HG02642 (cell line): ENCODE data around the gene MET.
"Not testable (repeated sequence)": the region's sequence is repeated elsewhere in the genome, so short reads cannot be mapped to it uniquely, and the experiment has no call there.

Source experiments
- ATAC-seq: cut with Tn5 transposase; IDR thresholded peaks from one replicate; pipeline ENCODE4 v1.9.1; 2021; ENCODE audit warnings: mild to moderate bottlenecking; ENCODE audit not compliant: unreplicated experiment, poor library complexity

MET gene

DNA sequence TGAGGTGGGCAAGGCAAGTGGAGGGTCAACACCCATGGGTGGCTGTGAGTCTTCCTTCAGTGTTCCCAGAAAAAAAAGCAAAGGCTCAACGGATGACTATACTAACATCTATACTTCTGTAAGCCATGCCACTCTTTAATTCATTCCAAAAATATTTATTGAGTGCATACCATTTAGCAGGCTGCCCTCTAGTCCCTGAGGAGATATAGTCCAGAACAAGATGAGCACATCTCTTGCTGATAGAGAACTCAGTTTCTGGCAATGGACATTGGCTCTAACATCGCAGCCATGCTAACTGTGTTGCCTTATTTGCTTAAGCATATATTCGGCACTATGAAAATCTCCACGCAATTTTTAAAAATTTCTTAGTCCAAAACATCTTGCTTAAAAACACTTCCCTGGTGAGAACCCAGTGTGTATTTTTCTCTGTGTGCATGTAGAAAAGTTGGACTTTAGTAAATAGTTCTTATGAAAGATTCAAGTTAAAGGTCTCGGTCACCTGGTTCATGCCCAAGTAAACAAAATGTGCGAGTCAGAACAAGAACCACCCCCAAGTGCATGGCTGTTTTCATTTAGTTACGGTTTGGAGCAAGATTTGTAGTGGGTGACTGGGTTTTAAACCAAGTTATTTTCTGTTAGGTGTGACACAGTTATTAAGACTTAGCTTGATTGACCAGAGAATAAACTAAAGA lies 69.8 kb downstream of the MET start:
- no peak for ATAC-seq

DNA sequence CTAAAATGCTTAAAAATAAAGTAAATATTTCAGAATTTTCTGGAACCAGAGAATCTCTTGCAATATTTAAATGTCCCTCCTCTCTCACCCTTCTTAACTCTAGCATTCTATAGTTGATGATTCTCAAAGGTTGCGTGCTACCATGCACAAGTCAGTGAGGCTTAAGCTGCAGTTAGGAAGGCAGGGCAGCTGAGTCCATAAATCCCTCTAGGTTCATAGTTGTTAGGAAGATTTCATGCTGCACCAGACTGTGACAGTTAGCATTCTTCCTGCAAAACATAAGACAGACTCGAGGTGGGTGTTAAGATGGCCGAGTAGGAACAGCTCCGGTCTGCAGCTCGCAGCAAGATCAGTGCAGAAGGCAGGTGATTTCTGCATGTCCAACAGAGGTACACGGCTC lies 70.6 kb downstream of the MET start:
- ATAC-seq: no peak

DNA sequence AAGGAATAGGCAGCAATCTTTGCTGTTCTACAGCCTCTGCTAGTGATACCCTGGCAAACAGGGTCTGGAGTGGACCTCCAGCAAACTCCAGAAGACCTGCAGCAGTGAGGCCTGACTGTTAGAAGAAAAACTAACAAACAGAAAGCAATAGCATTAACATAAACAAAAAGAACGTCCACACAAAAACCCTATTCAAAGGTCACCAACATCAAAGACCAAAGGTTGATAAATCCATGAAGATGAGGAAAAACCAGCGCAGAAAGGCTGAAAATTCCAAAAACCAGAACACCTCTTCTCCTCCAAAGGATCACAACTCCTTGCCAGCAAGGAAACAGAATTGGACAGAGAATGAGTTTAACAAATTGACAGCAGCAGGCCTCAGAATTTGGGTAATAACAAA lies 71.8 kb downstream of the MET start:
- not testable (repeated sequence) for ATAC-seq

DNA sequence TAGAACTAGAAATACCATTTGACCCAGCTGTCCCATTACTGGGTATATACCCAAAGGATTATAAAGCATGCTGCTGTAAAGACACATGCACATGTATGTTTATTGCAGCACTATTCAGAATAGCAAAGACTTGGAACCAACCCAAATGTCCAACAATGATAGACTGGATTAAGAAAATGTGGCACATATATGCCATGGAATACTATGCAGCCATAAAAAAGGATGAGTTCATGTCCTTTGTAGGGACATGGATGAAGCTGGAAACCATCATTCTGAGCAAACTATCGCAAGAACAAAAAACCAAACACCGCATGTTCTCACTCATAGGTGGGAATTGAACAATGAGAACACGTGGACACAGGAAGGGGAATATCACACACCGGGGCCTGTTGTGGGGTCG lies 74.4 kb downstream of the MET start:
- not testable (repeated sequence) for ATAC-seq

DNA sequence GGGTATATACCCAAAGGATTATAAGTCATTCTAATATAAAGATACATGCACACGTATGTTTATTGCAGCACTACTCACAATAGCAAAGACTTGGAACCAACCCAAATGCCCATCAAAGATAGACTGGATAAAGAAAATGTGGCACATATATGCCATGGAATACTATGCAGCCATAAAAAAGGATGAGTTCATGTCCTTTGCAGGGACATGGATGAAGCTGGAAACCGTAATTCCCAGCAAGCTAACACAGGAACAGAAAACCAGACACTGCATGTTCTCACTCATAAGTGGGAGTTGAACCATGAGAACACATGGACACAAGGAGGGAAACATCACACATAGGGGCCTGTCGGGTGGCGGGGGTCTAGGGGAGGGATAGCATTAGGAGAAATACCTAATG lies 79.1 kb downstream of the MET start:
- ATAC-seq: not testable (repeated sequence)

DNA sequence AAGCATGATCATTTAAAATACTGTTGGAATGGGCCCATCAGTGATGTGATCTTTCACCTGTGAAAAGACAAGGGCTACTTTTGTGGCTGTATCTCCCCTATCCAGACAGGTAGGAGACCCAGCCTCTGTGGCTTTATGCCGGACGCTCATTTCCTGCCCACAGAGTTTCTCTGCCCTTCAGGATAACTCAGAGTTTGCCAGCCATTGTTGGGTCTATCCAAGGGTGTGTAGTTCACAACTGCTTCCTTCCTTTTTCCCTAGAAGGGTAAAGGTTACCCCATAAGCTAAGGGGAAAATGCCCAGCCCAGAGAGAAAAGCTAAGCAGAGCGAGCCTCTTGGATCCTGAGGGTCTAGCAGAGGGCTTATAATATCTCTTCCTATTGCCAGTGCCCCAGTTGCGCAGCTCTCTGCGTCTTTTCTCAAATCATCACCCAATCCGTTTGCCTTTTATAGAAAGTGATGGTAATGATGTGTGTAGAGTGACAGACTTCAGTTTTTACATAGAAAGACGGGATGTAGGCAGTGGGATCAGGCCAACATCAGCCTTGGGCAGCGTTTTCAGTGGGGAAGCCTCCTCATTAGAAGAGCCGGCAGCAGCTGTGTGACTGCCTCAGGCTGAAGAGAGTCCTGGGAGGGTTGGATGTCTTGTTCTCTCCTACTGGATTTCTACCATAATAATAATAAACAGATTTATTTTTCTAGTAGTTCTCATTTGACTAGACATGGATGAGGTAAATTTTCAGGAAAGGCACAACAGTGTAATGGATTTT lies 80.5 kb downstream of the MET start:
- ATAC-seq: no peak

DNA sequence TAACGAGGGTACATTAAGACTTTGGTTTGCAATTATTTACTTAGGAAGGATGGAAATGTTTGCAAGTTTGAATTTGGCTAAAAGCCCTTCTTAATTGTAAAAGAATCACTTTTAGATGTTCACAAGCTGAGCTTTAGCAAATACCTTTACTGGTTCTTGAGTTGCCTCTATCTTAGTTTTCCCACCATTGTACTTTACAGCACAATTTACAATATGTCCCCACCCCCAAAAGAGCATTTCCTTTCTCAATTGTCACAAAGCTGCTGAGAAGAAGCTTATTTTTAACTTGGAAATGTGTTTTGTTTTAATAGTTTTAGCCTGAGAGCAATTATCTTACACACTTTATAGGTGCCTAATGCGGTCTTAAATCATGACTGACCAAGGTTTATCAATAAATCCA lies 81.1 kb downstream of the MET start:
- no peak for ATAC-seq

DNA sequence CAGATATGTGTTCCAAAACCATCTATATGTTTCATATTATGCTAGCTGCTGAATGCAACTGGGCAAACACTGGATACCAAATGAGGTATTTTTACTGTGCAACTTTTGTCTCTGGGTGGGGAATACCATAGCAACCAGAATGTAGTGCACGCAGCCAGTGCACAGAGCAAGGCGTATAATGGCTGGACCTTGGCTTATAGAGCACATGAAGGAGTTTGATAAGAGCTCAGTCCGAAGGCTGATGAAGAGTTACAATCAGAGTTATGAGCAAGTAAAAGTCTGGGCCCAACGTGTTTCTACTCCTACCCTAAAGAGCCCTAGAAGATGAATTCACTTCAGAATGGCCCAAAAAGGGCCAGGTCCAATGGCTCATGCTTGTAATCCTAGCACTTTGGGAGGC lies 82.2 kb downstream of the MET start:
- no peak for ATAC-seq

DNA sequence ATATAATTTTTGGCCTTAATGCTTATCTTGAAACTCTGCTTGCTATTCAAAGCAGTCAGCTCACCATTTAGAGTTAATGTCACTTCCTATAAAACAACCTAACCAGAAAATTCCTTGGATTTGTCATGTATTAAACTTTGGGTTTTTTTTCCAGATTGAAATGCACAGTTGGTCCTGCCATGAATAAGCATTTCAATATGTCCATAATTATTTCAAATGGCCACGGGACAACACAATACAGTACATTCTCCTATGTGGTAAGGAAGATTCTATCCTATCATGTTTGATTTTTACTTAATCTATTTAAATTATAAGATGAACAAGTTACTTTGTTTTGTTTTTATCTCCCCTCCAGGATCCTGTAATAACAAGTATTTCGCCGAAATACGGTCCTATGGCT lies 85.3 kb downstream of the MET start:
- no peak for ATAC-seq

DNA sequence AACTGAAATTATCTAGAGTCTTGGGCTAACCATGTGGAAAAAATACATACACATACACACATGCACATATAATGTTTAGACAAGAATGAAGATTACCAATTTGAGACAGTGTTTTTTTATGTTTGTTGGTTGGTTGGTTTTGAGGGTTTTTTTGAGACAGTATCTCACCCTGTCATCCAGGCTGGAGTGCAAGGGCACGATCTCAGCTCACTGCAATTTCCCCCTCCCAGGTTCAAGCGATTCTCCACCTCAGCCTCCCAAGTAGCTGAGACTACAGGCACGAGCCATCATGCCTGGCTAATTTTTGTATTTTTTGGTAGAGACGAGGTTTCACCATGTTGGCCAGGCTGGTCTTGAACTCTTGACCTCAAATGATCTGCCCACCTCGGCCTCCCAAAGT lies 87.6 kb downstream of the MET start:
- ATAC-seq: not testable (repeated sequence)

DNA sequence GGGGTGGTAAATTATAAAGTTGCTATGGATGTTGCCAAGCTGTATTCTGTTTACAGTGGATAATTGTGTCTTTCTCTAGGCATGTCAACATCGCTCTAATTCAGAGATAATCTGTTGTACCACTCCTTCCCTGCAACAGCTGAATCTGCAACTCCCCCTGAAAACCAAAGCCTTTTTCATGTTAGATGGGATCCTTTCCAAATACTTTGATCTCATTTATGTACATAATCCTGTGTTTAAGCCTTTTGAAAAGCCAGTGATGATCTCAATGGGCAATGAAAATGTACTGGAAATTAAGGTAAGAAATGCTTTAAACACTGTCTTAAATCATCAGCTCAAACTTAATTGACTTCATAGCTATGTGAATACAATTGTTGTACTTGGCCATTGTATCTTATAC lies 91.0 kb downstream of the MET start:
- no peak for ATAC-seq

DNA sequence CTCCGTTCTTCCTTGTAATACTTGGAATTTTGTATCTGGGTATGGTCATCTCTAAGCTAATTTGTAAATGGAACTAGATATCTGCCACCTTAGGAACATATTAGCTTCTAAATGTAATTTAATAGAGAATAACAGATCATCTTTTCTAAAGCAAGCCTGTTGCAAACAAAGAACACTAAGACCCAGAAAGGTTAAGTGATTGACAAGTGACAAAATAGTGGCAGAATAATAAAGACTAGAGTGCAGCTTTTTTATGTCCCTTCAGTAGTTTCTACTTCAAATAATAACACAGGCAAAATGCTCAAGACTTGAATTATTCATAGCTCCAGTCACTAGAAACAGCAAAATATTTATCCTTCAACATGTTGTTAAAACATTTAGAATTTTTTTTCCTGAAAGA lies 91.7 kb downstream of the MET start:
- ATAC-seq: no peak

DNA sequence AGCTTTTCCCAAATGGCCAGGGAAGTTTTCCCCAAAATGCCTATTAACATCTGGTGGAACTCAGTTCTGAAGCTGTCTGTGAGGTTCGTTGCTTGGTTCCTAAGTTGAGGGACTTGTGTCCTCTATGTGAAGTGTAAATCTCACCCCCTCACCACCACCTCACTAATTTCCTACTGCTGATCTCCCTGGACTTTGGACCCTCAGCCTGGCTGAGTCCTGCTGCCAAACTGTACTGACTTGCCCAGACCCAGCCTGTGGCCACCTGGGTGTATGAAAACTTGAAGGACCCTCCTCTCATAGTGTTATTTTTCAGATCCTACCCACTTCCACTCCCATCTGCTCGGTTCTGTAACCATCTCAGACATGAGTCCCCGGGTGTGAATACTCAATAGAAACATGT lies 94.9 kb downstream of the MET start:
- ATAC-seq: no peak

DNA sequence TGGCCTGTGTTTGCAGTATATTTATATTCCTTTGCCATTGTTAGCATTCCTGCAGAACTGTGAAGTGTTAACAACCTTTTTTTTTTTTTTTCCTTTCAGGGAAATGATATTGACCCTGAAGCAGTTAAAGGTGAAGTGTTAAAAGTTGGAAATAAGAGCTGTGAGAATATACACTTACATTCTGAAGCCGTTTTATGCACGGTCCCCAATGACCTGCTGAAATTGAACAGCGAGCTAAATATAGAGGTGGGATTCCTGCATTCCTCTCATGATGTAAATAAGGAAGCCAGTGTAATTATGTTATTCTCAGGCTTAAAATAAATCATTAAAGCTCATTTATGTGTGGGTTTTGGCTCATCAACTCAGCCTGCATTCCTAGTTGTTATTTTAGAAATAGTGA lies 97.5 kb downstream of the MET start:
- no peak for ATAC-seq

DNA sequence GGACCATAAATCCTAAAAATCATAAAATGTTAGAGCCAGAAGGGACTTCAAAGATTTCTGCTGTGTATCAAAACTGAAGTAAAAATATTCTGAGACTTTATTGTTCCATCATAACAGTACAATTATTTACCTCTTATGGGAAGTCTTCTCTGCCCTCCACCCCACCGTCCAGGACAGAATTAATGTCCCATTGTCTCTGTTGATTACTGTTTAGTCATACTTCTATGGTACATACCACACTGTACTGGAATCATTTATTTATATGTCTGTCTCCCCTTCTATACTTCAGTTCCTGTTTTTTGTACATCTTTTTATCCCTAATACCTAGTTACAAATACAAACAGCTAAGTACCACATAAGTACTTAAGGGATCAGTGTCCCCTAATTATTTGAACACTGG lies 98.9 kb downstream of the MET start:
- ATAC-seq: no peak

DNA sequence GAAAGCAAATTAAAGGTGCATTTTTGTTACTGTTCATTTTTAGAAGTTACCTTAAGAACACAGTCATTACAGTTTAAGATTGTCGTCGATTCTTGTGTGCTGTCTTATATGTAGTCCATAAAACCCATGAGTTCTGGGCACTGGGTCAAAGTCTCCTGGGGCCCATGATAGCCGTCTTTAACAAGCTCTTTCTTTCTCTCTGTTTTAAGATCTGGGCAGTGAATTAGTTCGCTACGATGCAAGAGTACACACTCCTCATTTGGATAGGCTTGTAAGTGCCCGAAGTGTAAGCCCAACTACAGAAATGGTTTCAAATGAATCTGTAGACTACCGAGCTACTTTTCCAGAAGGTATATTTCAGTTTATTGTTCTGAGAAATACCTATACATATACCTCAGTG lies 99.6 kb downstream of the MET start:
- no peak for ATAC-seq

DNA sequence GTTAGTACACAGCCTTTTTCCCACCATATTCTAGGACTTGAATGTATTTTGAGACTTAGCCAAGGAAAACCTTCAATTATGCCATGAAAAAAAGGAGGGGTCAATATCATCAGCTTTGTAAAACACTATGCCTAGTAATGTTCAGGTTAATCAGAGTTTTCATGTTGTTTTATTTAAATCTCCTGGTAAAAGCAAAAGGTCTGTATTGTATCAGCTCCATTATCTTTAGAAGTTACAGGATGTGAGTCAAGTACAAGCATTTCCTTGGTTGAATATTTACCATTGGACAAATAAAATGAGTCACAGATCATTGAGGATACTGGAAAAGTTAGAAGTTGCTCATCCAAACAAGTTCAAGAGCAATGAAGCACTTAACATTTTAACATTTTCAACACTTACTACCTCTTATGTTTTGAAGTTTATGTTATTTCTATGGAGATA lies 100.4 kb downstream of the MET start:
- no peak for ATAC-seq

DNA sequence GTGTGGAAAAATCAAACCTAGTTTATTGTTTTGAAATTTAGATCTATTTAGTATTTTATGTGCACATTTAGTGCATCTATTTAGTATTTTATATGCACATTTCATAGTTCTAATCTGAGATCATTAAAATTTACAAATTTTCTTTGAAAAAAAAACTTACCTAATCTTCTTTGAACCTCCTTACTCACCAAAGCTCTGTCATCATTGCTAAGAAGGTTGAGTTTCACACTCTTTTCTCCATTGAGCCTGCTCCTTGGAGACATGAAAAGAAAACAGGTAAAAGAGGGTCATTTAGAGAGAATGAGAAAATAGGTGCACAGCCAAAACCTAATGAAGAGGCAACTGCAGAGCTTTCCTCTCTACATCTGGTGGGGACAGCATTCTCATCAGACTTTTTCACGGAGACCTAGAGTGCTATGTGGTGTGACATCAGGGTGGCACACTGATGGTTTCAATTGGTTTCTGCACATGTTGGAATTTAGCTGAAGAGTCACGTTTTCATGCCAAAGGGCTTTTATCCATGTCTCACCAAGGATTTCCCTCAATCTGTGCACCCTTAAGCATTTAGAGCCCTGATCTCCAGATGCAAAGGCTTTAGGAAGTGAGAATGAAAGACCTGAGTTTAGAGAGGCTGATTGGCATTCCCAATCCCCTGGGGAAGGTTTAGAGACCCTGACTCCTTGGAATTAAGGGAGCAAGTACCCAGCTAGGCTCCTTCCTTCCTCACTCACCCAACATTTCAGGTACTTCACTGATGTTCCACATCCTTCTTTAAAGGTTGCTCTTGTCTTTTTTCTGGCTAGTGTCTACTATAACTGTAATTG lies 101.1 kb downstream of the MET start:
- ATAC-seq: no peak

DNA sequence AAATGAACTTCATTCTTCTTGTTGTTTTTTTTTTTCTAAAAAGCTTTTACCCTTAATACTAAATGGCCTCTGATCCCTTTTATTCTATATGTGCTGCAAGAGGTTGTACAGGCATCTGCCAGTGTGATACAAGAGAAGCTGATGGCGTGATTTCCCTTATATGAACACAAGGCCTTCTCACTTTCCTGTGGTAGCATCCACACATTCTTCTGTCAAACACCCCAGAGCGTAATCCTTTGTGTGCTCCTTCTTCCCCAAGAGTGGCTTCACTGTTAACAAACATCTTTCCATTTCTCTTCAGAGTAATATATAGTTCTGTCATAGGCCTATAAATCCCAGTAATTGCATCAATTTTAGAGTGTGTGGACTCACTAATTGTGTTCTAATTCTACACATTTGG lies 104.0 kb downstream of the MET start:
- no peak for ATAC-seq

DNA sequence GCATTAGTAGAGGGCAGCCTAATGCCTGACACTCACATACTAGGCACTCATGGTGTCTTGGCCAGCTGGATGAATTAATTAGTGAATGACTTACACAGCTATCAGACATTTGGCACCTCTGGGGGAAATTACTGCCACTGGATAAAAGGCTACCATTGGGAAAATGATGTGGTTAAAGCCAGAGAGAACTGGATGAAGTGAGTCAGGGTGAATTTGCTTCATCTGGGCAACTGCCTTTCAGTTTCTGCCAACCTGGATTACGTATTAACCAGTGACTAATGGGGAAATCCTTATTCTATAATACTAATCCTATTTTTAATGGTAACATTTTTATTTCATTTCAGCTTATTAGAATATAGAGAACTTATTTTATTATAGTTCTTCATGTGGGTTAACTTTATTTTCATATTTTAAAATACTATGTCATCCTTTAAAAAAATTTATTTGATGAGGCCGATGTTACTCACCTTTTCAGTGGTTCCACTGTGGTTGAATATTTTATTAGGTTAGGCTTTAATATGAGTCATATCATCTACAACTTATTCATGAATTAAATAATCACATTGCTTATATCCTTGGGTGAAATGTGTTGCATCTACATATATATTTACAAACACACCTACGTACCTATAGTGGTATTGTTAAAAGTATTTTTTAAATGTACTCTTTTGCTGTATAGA lies 104.8 kb downstream of the MET start:
- peak; percentile 71 for ATAC-seq
